OCI-LY7 (cell line): ENCODE measurements around the gene ZNF160.

Source experiments
- EZH2phosphoT487 ChIP-seq: fragments of 200-600 bp; sonication (generic); IDR thresholded peaks from 2 replicates; pipeline ENCODE4 v1.6.1; 2018; ENCODE audit warnings: low read depth, borderline replicate concordance, mild to moderate bottlenecking, mixed run types, antibody characterized with exemption, low read length, moderate library complexity, mixed read lengths
- TF ChIP-seq, protein P1 (sequence below): fragments of 200-600 bp; sonication (generic); conservative IDR thresholded peaks from 2 replicates; pipeline ENCODE4 v1.5.1; 2014; ENCODE audit warnings: mild to moderate bottlenecking, antibody characterized with exemption, low read length, moderate library complexity, mixed read lengths

DNA sequence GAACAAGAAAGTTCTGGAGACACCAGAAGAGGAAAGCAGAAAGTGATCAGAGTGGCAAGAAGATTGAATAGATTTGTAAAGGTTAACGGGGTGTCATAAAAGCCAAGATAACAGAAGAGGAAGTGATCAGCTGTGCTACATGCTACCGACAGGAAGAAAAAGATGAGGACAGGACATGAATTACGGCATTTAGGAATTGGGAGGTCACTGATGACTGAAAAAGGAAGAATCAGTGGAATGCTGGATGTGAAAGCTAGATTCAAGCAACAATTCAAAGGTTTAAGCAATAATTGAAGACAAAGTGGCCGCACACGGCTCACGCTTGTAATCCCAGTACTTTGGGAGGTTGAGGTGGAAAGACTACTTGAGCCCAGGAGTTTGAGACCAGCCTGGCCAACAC lies 15.1 kb downstream of the ZNF160 start:
- TF ChIP-seq, protein P1, sequence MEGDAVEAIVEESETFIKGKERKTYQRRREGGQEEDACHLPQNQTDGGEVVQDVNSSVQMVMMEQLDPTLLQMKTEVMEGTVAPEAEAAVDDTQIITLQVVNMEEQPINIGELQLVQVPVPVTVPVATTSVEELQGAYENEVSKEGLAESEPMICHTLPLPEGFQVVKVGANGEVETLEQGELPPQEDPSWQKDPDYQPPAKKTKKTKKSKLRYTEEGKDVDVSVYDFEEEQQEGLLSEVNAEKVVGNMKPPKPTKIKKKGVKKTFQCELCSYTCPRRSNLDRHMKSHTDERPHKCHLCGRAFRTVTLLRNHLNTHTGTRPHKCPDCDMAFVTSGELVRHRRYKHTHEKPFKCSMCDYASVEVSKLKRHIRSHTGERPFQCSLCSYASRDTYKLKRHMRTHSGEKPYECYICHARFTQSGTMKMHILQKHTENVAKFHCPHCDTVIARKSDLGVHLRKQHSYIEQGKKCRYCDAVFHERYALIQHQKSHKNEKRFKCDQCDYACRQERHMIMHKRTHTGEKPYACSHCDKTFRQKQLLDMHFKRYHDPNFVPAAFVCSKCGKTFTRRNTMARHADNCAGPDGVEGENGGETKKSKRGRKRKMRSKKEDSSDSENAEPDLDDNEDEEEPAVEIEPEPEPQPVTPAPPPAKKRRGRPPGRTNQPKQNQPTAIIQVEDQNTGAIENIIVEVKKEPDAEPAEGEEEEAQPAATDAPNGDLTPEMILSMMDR = no peak
- TF ChIP-seq EZH2phosphoT487 = no peak
